SK-N-SH treated with all-trans-retinoic acid at 6 μM for 48 hours (cell line): ENCODE results near the gene ERP29.

Experiments used
- ATAC-seq: fragments of 200-7000 bp; cut with Tn5 transposase; 3 replicates; pipeline ENCODE4 v1.9.1; 2020; ENCODE audit warnings: mild to moderate bottlenecking, moderate library complexity
- ARNTL ChIP-seq: fragments of 450-650 bp; formaldehyde crosslinking; IDR thresholded peaks from 2 replicates; pipeline ENCODE4 v1.5.0; 2020; ENCODE audit warnings: low read depth, mild to moderate bottlenecking, moderate library complexity, borderline replicate concordance
- BACH2 ChIP-seq: fragments of 250-450 bp; sonication (Bioruptor Pico); IDR thresholded peaks from 2 replicates; pipeline ENCODE4 v1.9.0; 2021; ENCODE audit warnings: mild to moderate bottlenecking, borderline replicate concordance
- CREB5 ChIP-seq: fragments of 250-450 bp; sonication (Bioruptor Pico); IDR thresholded peaks from 2 replicates; pipeline ENCODE4 v1.5.1; 2020; ENCODE audit warnings: low read depth, mild to moderate bottlenecking, moderate library complexity
- CSDC2 ChIP-seq: fragments of 250-450 bp; sonication (Bioruptor Pico); IDR thresholded peaks from 2 replicates; pipeline ENCODE4 v1.5.0; 2020; ENCODE audit warnings: mild to moderate bottlenecking, moderate library complexity
- ESRRG ChIP-seq: fragments of 250-450 bp; sonication (Bioruptor Pico); IDR thresholded peaks from 2 replicates; pipeline ENCODE4 v1.6.1; 2021; ENCODE audit warnings: mild to moderate bottlenecking
- GLIS3 ChIP-seq: fragments of 250-450 bp; sonication (Bioruptor Pico); IDR thresholded peaks from 2 replicates; pipeline ENCODE4 v1.5.0; 2020; ENCODE audit warnings: mild to moderate bottlenecking, moderate library complexity
- ISL1 ChIP-seq: fragments of 250-450 bp; sonication (Bioruptor Pico); IDR thresholded peaks from 2 replicates; pipeline ENCODE4 v2.1.2; 2022; ENCODE audit warnings: mild to moderate bottlenecking, moderate library complexity
- OSR1 ChIP-seq: fragments of 250-450 bp; sonication (Bioruptor Pico); IDR thresholded peaks from 2 replicates; pipeline ENCODE4 v1.8.0; 2022; ENCODE audit warnings: moderate library complexity, mild to moderate bottlenecking, inconsistent platforms
- PATZ1 ChIP-seq: fragments of 250-450 bp; sonication (Bioruptor Pico); IDR thresholded peaks from 2 replicates; pipeline ENCODE4 v1.8.0; 2020; ENCODE audit warnings: mild to moderate bottlenecking, moderate library complexity, borderline replicate concordance
- POU6F1 ChIP-seq: fragments of 250-450 bp; sonication (Bioruptor Pico); IDR thresholded peaks from 2 replicates; pipeline ENCODE4 v1.8.0; 2021; ENCODE audit warnings: low read depth, mild to moderate bottlenecking, moderate library complexity, borderline replicate concordance
- PPARA ChIP-seq: fragments of 250-450 bp; sonication (Bioruptor Pico); IDR thresholded peaks from 2 replicates; pipeline ENCODE4 v1.5.0; 2020; ENCODE audit warnings: mild to moderate bottlenecking, borderline replicate concordance
- SNAI2 ChIP-seq: fragments of 250-450 bp; sonication (Bioruptor Pico); IDR thresholded peaks from 2 replicates; pipeline ENCODE4 v1.5.0; 2020; ENCODE audit warnings: mild to moderate bottlenecking, moderate library complexity
- TCF4 ChIP-seq: fragments of 250-450 bp; sonication (Bioruptor Pico); IDR thresholded peaks from 2 replicates; pipeline ENCODE4 v1.8.0; 2021; ENCODE audit warnings: mild to moderate bottlenecking, moderate library complexity, borderline replicate concordance
- ZC3H10 ChIP-seq: fragments of 250-450 bp; sonication (Bioruptor Pico); IDR thresholded peaks from 2 replicates; pipeline ENCODE4 v1.5.1; 2021; ENCODE audit warnings: mild to moderate bottlenecking, moderate library complexity
- ZFP3 ChIP-seq: fragments of 250-450 bp; sonication (Bioruptor Pico); IDR thresholded peaks from 2 replicates; pipeline ENCODE4 v1.5.0; 2020; ENCODE audit warnings: mild to moderate bottlenecking, moderate library complexity
- ZFP30 ChIP-seq: fragments of 450-650 bp; formaldehyde crosslinking; IDR thresholded peaks from 2 replicates; pipeline ENCODE4 v1.5.0; 2022; ENCODE audit warnings: mild to moderate bottlenecking, moderate library complexity
- ZNF565 ChIP-seq: fragments of 450-650 bp; formaldehyde crosslinking; conservative IDR thresholded peaks from 2 replicates; pipeline ENCODE4 v1.5.0; 2020; ENCODE audit warnings: low read depth, mild to moderate bottlenecking, moderate library complexity
- ZNF70 ChIP-seq: fragments of 450-650 bp; formaldehyde crosslinking; IDR thresholded peaks from 2 replicates; pipeline ENCODE4 v1.5.0; 2020; ENCODE audit warnings: mild to moderate bottlenecking, moderate library complexity
- ZNF8 ChIP-seq: fragments of 450-650 bp; formaldehyde crosslinking; IDR thresholded peaks from 2 replicates; pipeline ENCODE4 v1.5.0; 2020; ENCODE audit warnings: mild to moderate bottlenecking, moderate library complexity
- TF ChIP-seq, protein P1 (sequence below): fragments of 250-450 bp; sonication (Bioruptor Pico); IDR thresholded peaks from 2 replicates; pipeline ENCODE4 v1.5.0; 2020; ENCODE audit warnings: mild to moderate bottlenecking, moderate library complexity
- TF ChIP-seq, protein P2 (sequence below): fragments of 250-450 bp; sonication (Bioruptor Pico); IDR thresholded peaks from 2 replicates; pipeline ENCODE4 v1.5.1; 2021; ENCODE audit warnings: mild to moderate bottlenecking, moderate library complexity

Gene ERP29

DNA sequence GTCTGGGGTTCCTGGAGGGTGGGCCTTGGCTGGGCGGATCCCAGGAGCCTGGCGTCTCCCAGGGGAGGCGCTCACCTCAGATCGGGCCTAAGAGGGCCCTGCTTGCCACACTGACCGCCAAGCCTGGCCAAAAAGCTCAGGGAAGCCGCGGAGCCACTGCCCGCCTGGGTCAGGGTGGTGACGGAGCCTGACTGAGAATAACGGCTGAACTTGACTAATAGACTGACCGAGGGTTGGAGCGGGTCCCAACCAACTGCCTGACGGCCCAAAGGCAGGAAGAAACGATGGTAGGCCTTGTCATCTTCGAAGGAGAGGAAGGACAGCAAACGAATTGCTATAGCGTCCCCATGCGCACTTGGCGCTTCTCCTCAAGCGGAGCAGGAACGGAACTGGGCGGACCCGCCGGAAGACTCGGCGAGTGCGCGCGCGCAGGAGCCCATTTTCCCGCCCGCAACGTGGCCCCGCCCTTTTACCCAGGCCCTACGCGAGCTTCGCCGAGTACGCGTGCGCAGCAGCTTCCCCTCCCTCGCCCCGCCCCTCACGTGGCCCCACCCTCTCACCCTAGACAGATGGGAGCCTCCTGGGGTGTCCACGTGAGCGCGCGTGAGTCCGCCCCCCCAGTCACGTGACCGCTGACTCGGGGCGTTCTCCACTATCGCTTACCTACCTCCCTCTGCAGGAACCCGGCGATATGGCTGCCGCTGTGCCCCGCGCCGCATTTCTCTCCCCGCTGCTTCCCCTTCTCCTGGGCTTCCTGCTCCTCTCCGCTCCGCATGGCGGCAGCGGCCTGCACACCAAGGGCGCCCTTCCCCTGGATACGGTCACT, at the start of gene ERP29, which contains the start of gene TMEM116:
TSS of gene ERP29 (plus strand) at position 652 of the 826 bp plus-strand sequence. CDS start at position 692, 40 bp downstream.
TSS of gene TMEM116 (minus strand) at position 391 of the 826 bp plus-strand sequence. CDS start 7,895 bp downstream, outside the sequence.
- peak; percentile 91 for ATAC-seq
- TF ChIP-seq ZFP3 (CRISPR knock-in tag) (peak; percentile 39; the same call in 1 of the 2 replicates), ARNTL (peak; percentile 90), PPARA (CRISPR knock-in tag) (no peak)

DNA sequence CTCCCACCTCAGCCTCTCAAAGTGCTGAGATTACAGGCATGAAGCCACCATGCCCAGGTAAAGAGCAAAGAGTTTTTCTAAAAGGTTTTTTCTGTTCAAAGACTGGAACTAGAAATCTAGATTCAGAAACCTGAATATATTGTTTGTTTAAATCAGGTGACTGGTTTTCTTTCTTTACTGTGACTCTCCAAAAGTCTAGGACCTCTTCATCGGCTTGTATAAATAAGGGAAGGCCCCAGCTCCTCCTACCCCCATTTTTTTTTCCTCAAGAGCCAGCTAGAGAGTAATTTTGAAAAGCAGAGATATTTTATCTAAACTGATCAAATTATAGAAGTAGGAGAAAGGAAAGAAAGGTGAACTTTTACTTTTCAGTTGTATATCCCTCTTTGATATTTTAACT, 48.3 kb upstream of the ERP29 start:
- no peak for ATAC-seq
- TF ChIP-seq ARNTL: no peak

DNA sequence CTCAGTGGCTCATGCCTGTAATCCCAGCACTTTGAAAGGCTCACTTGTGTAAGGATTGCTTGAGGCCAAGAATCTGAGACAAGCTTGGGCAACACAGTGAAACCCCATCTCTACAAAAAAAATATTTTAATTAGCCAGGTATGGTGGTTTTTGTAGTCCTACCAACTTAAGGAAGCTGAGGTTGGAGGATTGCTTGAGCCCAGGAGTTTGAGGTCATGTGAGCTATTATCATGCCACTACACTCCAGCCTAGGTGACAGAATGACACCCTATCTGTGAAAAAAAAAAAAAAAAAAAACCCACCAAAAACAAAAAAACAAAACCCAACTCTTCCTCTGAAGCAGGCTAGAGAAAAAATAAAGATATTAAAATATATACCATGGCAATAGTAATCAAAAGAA, 41.4 kb upstream of the ERP29 start:
- TF ChIP-seq CSDC2 (CRISPR knock-in tag): no peak
- TF ChIP-seq SNAI2 (CRISPR knock-in tag): no peak
- TF ChIP-seq, protein P1, sequence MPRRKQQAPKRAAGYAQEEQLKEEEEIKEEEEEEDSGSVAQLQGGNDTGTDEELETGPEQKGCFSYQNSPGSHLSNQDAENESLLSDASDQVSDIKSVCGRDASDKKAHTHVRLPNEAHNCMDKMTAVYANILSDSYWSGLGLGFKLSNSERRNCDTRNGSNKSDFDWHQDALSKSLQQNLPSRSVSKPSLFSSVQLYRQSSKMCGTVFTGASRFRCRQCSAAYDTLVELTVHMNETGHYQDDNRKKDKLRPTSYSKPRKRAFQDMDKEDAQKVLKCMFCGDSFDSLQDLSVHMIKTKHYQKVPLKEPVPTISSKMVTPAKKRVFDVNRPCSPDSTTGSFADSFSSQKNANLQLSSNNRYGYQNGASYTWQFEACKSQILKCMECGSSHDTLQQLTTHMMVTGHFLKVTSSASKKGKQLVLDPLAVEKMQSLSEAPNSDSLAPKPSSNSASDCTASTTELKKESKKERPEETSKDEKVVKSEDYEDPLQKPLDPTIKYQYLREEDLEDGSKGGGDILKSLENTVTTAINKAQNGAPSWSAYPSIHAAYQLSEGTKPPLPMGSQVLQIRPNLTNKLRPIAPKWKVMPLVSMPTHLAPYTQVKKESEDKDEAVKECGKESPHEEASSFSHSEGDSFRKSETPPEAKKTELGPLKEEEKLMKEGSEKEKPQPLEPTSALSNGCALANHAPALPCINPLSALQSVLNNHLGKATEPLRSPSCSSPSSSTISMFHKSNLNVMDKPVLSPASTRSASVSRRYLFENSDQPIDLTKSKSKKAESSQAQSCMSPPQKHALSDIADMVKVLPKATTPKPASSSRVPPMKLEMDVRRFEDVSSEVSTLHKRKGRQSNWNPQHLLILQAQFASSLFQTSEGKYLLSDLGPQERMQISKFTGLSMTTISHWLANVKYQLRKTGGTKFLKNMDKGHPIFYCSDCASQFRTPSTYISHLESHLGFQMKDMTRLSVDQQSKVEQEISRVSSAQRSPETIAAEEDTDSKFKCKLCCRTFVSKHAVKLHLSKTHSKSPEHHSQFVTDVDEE (CRISPR knock-in tag): no peak
- TF ChIP-seq ZNF8 (CRISPR knock-in tag): no peak
- no peak for TF ChIP-seq ZFP3 (CRISPR knock-in tag)
- TF ChIP-seq, protein P2, sequence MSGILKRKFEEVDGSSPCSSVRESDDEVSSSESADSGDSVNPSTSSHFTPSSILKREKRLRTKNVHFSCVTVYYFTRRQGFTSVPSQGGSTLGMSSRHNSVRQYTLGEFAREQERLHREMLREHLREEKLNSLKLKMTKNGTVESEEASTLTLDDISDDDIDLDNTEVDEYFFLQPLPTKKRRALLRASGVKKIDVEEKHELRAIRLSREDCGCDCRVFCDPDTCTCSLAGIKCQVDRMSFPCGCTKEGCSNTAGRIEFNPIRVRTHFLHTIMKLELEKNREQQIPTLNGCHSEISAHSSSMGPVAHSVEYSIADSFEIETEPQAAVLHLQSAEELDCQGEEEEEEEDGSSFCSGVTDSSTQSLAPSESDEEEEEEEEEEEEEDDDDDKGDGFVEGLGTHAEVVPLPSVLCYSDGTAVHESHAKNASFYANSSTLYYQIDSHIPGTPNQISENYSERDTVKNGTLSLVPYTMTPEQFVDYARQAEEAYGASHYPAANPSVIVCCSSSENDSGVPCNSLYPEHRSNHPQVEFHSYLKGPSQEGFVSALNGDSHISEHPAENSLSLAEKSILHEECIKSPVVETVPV: no peak
- no peak for TF ChIP-seq BACH2 (CRISPR knock-in tag)
- TF ChIP-seq ZC3H10: no peak
- no peak for TF ChIP-seq ISL1 (CRISPR knock-in tag)
- TF ChIP-seq POU6F1 (CRISPR knock-in tag): no peak
- TF ChIP-seq OSR1 (CRISPR knock-in tag): no peak
- no peak for TF ChIP-seq ZNF70 (CRISPR knock-in tag)
- no peak for TF ChIP-seq ZNF565
- no peak for TF ChIP-seq PPARA (CRISPR knock-in tag)
- TF ChIP-seq PATZ1: no peak
- TF ChIP-seq GLIS3 (CRISPR knock-in tag): no peak
- no peak for TF ChIP-seq ESRRG
- TF ChIP-seq TCF4: no peak
- no peak for TF ChIP-seq CREB5 (CRISPR knock-in tag)
- TF ChIP-seq ZFP30 (CRISPR knock-in tag): no peak
- no peak for ATAC-seq
